ENCODE data around the gene DNAJB1.
A peak's percentile ranks its signal among the peaks of the same experiment; 100 is the strongest.
"Not testable (repeated sequence)": the region's sequence is repeated elsewhere in the genome, so short reads cannot be mapped to it uniquely, and the experiment has no call there.

Gene DNAJB1

DNA sequence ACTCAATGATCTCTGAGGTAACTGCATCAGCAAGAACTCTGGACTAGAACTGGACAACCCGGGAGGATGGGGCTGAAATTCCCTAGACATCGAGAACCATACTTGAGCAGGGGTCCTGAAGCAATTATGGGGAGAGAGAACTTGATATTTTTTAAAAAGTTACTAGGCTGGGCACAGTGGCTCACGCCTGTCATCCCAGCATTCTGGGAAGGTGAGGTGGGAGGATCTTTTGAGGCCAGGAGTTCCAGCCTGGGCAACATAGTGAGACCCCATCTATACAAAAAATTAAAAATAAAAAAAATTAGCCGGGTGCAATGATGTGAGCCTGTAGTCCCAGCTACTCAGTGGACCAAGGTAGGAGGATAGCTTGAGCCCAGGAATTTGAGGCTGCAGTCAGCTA lies 2.3 kb upstream of the DNAJB1 start:
- no peak for FAIRE-seq
- DNase-seq (ENCODE audit: low spot score), result no peak

DNA sequence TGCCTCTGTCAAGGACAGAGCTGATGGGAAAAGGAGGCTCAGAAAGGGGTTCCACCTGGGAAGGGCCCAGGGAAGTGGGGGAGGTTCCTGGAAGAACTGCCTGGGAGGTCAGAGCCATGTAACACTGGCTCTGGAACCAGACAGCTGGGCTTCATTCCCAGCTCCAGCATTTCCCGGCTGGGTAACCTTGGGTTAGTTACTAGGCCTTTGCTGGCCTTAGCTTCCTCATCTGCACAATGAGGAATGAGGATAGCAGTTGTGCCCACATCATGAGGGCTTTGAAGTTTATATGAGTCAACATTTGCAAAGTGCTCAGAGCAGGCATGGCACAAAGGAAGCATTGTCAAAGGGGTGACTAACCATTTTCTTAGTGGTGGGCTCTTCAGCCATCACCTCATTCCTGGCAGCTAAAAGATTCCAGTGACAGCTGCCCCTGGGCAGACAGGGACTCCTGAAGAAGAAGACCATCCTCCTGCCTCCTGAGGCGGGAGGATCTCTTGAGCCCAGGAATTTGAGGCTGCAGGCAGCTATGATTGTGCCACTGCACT lies 1.7 kb upstream of the DNAJB1 start:
- DNase-seq (ENCODE audit: low spot score) (peak; percentile 98), FAIRE-seq (peak; percentile 76)

DNA sequence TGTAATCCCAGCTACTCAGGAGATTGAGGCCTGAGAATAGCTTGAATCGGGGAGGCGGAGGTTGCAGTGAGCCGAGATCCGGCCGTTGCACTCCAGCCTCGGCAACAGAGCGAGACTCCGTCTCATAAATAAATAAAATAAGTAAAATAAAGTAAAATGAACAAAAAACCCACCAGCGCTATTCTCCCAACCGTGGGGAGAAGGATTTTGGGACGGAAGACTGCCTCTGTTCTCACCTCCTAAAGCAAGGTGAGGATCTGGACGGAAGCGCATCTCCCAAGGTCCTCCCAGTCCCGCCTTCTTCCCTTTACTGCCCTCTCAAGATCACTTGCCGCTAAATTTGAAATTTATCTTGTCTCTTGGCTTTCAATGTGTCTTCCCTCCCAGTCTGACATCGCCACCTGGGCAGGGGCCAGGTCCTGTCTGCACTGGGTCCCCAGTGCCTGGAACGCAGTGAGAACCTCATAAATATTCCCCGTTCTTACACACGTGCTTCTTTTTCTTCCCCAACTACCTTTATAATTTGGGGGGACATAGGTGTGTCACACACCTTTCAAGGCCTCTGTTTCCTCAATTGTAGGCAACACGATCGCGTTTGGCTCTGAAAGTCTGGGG lies 1.2 kb upstream of the DNAJB1 start:
- FAIRE-seq, result no peak
- no peak for DNase-seq (ENCODE audit: low spot score)

DNA sequence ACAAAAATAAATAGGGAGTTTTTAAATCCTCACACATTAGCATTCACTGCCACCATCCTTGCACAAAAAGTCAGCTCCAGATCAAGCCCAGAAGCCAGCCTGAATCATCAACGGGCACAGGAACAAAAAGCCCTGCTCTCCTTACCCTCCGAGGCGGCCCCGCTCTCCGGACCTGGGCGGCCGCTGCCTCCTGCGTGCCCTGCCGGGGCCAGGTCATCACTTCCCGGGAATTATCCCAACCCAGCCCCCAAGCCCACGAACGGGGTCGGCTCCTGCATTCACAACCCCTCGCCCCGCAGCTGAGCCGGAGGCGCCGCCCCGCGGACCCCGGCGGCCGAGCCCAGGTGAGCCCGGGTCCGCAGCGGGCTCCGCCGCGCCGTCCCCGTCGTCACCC lies 754 bp downstream of the DNAJB1 start:
- no peak for FAIRE-seq
- DNase-seq (ENCODE audit: low spot score), result no peak

DNA sequence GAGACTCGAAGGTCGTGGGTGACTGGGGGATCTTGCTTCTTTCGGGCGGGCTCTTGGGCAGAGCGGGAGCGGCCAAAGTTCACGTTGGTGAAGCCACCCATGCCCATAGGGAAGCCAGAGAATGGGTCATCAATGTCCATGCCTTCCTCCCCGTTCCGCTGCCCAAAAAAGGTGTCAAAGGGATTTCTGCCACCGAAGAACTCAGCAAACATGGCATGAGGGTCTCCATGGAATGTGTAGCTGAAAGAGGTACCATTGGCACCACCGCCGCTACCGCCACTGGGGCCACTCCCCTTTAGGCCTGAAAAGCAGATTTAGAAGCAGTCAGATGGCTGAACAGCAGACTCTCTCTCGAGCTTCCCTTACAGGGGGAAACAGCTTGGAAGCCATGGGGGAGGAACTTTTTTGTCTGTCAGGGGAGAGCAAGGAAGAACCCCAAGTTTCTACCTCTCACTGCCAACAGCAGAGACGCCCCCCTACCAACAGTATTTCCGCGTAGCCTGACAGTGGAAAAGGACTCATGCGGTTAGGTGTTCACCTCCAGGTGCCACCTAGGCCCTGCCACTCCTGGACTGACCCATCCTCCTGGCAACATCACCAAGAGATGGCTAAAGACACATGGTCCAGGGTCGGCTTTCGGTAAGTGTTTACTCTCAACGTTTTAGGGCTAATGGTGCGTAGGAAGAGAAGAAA lies 1.3 kb downstream of the DNAJB1 start:
- FAIRE-seq (no peak), DNase-seq (ENCODE audit: low spot score) (no peak)

DNA sequence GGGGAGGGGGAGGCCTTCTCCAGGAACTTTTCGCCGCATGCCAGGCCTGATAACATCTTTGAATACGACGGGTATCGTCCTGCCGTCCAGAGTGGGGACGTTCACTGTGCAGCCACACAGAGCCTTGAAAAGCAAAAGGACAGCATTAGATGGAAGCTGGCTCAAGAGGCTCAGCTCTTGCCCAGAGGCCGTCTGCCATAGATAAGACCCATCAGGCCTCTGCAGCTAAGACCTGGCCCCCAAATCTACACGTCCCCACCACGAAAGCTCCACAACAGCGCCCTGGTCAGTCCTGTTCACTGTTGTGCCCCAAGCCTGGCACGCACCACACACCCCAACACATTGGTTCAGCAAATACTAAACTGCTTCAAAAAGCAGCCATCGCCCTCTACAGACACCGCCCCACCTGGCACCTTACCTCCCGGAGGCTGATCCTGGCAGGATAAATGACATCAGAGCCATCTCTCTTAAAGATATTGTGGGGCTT lies 2.1 kb downstream of the DNAJB1 start:
- FAIRE-seq, result no peak

DNA sequence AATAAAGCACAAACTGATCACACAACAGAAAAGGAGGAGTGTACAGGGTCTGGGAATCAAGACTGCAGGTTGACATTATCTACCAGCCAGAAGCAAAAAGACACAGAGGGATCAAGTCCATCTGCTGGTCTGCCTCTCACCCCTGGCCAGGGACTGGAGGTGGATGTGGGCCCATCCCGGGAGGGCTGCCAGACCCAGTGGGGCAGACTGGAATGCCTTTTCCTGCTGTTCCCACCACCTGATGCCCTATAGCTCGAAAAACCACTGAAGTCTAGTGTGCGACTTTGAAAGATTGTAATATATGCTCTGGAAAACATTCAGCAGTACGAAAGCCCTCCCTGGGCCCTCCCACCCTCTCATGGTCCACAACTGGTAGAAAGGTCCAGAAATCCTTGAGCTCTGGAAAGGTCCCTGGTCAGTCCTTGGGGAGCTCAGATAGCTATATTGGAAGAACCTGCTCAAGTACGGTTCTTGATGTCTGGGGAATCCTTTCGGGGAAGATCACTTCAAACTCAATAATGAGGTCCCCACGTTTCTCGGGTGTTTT lies 2.6 kb downstream of the DNAJB1 start:
- DNase-seq (ENCODE audit: low spot score), result no peak
- no peak for FAIRE-seq

More for the DNA sequence above, 2.1 kb downstream of the DNAJB1 start:
- DNase-seq (ENCODE audit: low spot score), result no peak

DNA sequence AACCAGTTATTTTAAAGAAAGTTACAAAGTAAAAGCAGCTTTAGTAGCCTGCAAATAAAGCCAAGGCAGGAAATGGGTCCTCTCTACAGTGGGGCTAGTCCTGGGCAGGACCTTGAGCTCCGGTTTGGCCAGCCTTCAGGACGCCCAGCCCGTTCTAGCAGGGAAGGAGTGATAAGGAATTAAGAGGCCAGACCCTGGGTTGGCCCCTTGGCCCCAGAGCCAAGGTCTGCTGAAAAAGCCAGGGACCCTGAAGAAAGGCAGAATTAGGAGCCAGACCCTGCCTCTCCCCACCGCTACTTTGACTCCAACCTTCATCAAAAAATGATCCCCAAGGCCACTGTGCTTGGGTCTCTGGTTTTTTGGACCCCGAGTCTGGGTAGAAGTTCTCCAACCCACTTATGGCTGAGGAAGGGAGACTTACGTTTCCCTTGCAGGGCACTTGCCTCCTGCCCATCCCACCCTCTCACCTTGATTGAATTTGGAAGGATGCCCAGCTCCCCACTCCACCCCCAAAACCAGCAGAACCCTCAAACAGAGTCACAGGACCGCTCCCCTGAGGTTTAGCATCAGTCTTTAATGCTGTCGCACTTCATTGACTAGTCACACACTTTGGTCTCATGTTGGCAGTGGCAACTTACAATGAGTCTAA lies 3.9 kb downstream of the DNAJB1 start:
- FAIRE-seq (no peak), DNase-seq (ENCODE audit: low spot score) (no peak)

DNA sequence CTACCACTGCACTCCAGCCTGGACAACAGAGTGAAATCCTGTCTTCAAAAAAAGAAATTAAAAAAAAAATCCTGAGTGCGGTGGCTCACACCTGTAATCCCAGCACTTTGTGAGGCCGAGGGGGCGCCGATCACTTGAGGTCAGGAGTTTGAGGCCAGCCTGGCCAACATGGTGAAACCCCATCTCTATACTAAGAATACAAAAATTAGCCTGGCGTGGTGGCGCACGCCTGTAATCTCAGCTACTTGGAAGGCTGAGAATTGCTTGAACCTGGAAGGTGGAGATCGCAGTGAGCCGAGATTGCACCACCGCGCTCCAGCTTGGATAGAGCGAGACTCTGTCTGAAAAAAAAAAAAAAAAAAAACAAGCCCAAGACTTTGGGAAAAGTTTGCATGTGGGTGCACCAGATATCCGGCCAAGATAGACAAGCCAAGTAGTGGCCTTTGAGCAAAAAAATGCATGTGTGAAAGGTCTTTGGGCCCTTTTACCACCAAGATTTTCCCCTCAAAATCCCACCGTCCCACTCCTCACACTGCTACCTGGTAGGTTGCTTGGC lies 5.7 kb downstream of the DNAJB1 start:
- FAIRE-seq (no peak), DNase-seq (ENCODE audit: low spot score) (no peak)

DNA sequence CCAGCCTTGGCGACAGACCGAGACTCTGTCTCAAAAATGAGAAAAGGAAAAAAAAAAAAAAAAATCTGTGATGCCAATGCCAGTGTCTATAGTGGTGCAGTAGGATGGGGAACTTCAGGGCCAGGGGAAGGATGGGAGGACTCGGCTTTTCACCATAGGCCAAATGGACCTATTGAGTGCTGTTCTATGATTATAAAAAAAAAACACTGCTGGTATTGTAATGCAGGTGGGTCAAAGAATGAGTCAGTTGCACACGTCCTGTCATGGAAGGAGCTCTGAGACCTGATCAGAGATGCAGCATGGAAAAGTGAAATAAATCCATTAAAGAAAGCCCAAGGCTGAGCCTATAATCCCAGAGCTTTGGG lies 7.0 kb downstream of the DNAJB1 start:
- no peak for FAIRE-seq

DNA sequence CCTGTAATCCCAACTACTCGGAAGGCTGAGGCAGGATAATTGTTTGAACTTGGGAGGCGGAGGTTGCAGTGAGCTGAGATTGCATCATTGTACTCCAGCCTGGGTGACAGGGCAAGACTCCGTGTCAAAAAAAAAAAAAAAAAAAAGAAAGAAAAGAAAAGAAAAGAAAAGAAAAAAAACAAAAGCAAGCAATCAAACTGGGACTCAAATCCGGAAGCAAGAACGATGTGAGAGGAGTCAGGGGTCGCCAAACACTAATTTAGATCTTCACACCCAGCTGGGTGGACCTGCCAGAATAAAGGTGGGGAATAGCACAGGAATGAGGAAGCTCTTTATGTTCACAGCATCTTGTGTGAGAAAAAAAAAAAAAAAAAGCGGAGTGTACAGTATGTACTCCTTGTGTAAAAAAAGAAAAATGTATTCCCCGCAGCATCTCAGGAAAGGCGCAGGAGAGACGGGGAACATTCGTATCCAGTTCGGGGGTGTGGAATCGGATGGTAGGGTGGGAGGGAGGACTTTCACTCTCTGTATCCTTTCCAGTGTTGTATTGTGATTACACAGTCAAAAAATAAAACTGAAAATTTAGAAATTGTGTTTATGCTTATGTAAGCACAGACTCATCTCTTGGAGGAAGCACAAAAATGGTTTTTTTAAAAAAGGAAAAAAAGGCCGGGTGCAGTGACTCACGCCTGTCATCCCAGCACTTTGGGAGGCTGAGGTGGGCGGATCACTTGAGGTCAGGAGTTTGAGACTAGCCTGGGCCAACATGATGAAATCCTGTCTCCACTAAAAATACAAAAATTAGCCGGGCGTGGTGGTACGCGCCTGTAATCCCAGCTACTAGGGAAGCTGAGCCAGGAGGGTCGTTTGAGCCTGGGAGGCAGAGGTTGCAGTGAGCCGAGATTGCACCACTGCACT lies 7.6 kb downstream of the DNAJB1 start:
- FAIRE-seq (peak; percentile 8), DNase-seq (ENCODE audit: low spot score) (no peak)

More for the DNA sequence above, 7.0 kb downstream of the DNAJB1 start:
- no peak for DNase-seq (ENCODE audit: low spot score)

DNA sequence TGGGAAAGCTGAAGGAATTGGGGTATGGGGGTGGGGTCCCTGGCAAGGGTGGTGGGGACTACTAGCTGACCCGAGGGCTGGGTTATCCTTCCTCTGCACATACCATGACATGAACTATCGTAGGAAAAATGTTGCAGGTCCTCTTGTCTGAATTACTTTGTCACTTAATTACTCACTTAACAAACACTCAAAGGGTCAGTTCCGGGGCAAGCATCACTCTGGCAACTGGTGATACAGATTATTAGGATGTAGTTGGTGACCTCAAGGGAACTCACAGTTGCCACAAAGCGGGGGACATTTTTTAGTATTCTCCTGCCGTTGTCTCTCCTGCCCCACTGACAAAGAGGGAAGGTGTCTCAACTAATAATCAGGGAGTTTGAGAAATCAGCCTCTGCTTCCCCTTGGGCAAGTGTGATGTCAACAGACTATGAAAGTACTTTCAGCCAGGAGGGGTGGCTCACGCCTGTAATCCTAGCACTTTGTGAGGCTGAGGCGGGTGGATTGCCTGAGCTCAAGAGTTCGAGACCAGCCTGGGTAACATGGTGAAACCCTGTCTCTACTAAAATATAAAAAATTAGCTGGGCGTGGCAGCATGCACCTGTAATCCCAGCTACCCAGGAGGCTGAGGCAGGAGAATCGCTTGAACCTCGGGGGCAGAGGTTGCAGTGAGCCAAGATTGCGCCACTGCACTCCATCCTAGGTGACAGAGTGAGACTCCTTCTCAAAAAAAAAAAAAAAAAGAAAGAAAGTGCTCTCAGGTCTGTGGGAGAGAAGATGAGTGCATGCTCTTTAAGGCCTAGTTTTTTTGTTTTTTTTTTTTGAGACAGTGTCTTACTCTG lies 10.3 kb downstream of the DNAJB1 start:
- DNase-seq (ENCODE audit: low spot score), result peak; percentile 83
- FAIRE-seq, result no peak

DNA sequence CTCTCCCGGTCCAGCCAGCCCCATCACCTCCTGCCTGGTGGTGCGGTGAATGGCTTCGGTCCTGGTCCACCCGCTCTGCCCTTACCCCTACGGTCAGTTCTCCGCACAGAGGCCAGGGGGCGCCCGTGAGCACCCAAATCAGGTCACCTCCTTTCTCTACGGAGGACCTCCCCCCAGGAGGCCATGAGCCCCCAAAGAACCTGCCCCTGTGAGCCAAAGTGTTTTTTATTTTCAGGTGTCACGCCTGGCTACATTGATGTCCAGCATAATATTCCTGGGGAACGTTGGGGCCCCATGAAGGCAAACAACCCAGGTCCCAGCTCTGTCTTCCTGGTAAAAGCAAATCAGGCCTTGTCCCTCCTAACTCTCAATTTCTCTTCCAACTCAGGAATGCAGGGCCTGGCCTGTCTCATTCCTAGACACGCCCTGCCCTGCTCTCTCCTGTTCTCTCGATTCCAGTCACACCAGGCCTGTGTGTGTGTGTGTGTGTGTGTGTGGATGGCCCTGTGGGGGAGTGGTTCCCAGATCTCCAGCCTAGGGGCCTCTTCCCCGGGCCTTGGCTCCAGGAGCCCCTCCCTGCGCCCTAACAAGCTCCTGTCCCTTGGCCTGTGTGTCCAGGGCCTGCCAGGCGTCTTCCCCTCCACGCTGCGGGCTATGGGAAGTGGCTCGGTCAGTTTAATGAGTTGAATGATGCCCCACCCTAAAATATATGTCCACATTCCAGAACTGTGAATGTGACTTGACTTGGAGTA lies 12.5 kb downstream of the DNAJB1 start:
- FAIRE-seq (no peak), DNase-seq (ENCODE audit: low spot score) (peak; percentile 35)

DNA sequence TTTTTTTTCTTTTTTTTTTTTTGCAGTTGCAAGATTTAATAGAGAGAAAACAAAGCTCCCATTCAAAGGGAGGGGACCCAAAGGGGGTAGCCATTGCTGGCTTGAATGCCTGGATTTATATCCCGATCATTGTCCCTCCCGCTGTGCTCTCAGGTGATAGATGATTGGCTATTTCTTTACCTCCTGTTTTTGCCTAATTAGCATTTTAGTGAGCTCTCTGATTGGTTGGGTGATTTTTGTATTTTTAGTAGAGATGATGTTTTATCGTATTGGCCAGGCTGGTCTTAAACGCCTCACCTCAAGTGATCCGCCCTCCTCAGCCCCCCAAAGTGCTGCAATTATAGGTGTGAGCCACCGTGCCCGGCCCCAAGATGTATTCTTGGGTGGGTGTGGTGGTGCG lies 13.6 kb downstream of the DNAJB1 start:
- FAIRE-seq; DNase-seq (ENCODE audit: low spot score): not testable (repeated sequence)

DNA sequence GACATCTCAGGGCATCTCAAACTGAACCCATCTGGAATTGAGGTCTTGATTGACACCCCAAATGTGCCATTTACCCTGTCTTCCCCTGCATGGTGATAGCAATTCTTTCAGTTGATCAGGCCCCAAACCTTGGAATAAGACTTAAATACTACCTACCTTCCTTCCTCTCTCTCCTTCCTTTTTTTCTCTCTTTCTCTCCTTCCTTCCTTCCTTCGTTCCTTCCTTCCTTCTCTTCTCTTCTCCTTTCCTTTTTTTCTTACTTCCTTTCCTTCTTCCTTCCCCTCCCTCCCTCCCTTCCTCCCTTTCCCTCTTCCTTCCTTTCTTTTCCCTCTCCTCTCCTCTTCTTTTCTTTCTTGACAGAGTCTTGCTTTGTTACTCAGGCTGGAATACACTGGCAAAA lies 14.9 kb downstream of the DNAJB1 start:
- DNase-seq (ENCODE audit: low spot score), result no peak
- no peak for FAIRE-seq

DNA sequence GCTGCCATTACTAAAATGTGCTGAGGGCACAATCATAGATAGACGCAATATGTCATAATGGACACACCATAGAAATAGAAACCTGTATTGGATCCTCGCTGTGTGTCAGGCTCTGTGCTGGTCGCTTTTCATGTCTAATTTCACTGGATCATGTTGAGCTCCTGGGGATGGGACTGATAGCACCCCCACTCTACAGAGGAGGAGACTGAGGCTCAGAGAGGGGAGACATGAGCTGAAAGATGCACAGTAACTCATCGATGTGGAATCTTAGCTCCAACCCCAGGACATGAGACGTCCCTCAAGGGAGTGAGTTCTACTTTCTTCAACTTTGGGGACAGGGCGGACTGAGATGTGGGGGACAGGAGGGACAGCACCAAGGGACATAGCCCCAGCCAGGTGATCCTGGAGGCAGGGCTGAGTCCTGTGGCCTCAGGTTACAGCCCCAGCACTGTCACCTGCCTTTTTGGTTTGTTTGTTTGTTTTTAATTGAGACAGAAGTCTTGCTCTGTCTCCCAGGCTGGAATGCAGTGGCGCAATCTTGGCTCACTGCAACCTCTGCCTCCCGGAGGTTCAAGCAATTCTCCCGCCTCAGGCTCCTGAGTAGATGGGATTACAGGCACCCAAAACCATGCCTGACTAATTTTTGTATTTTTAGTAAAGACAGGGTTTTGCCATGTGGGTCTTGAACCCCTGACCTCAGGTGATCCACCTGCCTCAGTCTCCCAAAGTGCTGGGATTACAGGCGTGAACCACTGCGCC lies 15.7 kb downstream of the DNAJB1 start:
- DNase-seq (ENCODE audit: low spot score), result no peak
- no peak for FAIRE-seq

DNA sequence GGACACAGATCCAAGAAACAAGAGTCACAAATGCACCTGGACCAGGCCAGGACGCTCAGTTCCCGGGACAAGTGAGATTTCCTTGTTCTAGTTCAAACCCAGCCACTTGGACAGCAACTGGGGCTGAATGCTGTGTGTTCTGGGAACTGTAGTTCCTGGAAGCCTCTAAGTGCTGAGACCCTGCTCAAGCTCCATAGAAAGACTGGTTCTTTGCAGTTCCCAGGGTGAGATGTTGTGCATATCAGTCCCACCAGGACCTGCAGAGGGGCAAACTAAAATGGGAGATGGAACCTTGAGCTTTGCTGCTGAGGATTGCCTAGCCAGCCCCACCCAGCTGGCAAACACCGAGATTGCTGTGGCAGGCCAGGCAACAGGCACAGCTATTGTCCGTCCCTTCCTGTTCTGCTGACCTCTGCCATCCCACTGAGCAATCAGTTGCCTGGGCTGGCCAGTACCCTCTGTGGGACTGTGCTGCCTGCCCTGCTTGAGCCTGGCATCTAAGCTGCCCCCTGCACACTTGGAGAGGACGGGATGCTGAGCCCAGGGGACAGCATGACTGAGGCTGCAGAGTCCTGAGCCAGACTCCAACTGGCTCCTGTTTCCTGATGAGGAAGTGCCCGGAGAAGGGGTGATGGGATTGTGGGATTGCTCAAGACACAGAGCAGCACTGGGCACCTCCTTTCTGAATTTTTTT lies 20.8 kb downstream of the DNAJB1 start:
- FAIRE-seq (no peak), DNase-seq (ENCODE audit: low spot score) (no peak)

DNA sequence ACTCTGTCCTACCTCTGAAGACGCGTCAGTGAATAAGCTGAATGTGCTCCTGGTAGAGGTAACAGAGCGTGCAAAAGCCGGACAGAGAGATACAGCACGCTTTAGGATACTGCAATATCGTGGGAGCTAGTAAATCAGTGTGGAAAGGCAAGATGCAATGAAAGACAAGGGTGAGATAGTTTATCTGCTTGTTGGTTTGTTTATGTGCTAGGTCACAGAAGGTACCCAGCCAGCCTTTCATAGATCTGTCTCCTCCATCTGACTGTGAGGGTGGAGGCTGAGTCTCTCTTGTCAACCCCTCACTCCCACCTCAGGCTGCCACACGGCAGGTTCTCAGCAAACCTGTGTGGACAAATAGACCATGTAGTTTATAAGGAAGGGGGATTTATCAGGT lies 21.4 kb downstream of the DNAJB1 start:
- FAIRE-seq, result no peak
- DNase-seq (ENCODE audit: low spot score), result peak; percentile 49
